HepG2 (cell line): Measurements from ENCODE around the gene IL17C. TPM values are rescaled to one million over a fixed set of nuclear protein-coding genes. Genes with fewer than 3 reads are reported as not detected.

Experiments
- CBX1 ChIP-seq: IDR thresholded peaks from one replicate; pipeline ENCODE4 v1.6.1; 2016; ENCODE audit warnings: antibody characterized with exemption, low read depth
- CENPT ChIP-seq: sonication (generic); formaldehyde crosslinking; IDR thresholded peaks from 2 replicates; pipeline ENCODE4 v1.8.0; 2022; ENCODE audit warnings: low read depth, mild to moderate bottlenecking, moderate library complexity, missing genetic modification reagents
- CREM ChIP-seq, 2 experiments: sonication (generic) in 1 of 2; formaldehyde crosslinking in 1 of 2; IDR thresholded peaks; 2 replicates each; pipeline versions ENCODE4 v1.4.0 to v1.6.1; 2016 to 2020; ENCODE audit warnings: antibody characterized with exemption in 1 of 2, mild to moderate bottlenecking in 1 of 2, missing genetic modification reagents in 1 of 2
- DR1 ChIP-seq: sonication (generic); formaldehyde crosslinking; IDR thresholded peaks from 2 replicates; pipeline ENCODE4 v1.8.0; 2021; ENCODE audit warnings: mild to moderate bottlenecking, missing genetic modification reagents, inconsistent platforms
- FOXK1 ChIP-seq: sonication (generic); formaldehyde crosslinking; IDR thresholded peaks from 2 replicates; pipeline ENCODE4 v1.4.0; 2020; ENCODE audit warnings: low read depth, missing genetic modification reagents, borderline replicate concordance
- KDM2A ChIP-seq: sonication (generic); formaldehyde crosslinking; IDR thresholded peaks from 2 replicates; pipeline ENCODE4 v1.4.0; 2020; ENCODE audit warnings: low read depth, missing genetic modification reagents, borderline replicate concordance
- MATR3 ChIP-seq: sonication (generic); formaldehyde crosslinking; IDR thresholded peaks from 2 replicates; pipeline ENCODE4 v1.4.0; 2020; ENCODE audit warnings: missing genetic modification reagents
- MXI1 ChIP-seq: IDR thresholded peaks from 3 replicates; pipeline ENCODE4 v1.6.1; 2012; ENCODE audit warnings: low read depth, low read length, inconsistent platforms, borderline replicate concordance
- NR2F2 ChIP-seq: IDR thresholded peaks from 2 replicates; pipeline ENCODE4 v1.6.1; 2012; ENCODE audit warnings: low read depth, inconsistent platforms, borderline replicate concordance
- RBAK ChIP-seq: sonication (generic); formaldehyde crosslinking; IDR thresholded peaks from 2 replicates; pipeline ENCODE4 v1.5.1; 2020; ENCODE audit warnings: mild to moderate bottlenecking, missing genetic modification reagents
- SMAD3 ChIP-seq: sonication (generic); formaldehyde crosslinking; IDR thresholded peaks from 2 replicates; pipeline ENCODE4 v1.4.0; 2020; ENCODE audit warnings: missing genetic modification reagents
- TIGD3 ChIP-seq: sonication (generic); formaldehyde crosslinking; IDR thresholded peaks from 2 replicates; pipeline ENCODE4 v1.5.1; 2020; ENCODE audit warnings: mild to moderate bottlenecking, missing genetic modification reagents, borderline replicate concordance
- UBTF ChIP-seq: sonication (generic); formaldehyde crosslinking; IDR thresholded peaks from 2 replicates; pipeline ENCODE4 v1.4.0; 2020; ENCODE audit warnings: mild to moderate bottlenecking, missing genetic modification reagents
- ZFX ChIP-seq: sonication (generic); formaldehyde crosslinking; IDR thresholded peaks from 2 replicates; pipeline ENCODE4 v1.4.0; 2020; ENCODE audit warnings: mild to moderate bottlenecking, low read depth, missing genetic modification reagents, moderate library complexity
- ZNF160 ChIP-seq: sonication (generic); formaldehyde crosslinking; IDR thresholded peaks from 2 replicates; pipeline ENCODE4 v1.8.0; 2022; ENCODE audit warnings: mild to moderate bottlenecking, inconsistent platforms, missing genetic modification reagents
- ZNF275 ChIP-seq: sonication (generic); formaldehyde crosslinking; IDR thresholded peaks from 2 replicates; pipeline ENCODE4 v1.8.0; 2022; ENCODE audit warnings: missing genetic modification reagents, mild to moderate bottlenecking, inconsistent platforms, borderline replicate concordance
- ZNF414 ChIP-seq: sonication (generic); formaldehyde crosslinking; IDR thresholded peaks from 2 replicates; pipeline ENCODE4 v1.5.0; 2020; ENCODE audit warnings: missing genetic modification reagents
- ZNF484 ChIP-seq: sonication (generic); formaldehyde crosslinking; IDR thresholded peaks from 2 replicates; pipeline ENCODE4 v1.5.1; 2020; ENCODE audit warnings: mild to moderate bottlenecking, low read depth, missing genetic modification reagents, borderline replicate concordance
- ZNF557 ChIP-seq: sonication (generic); formaldehyde crosslinking; IDR thresholded peaks from 2 replicates; pipeline ENCODE4 v1.4.0; 2020; ENCODE audit warnings: missing genetic modification reagents
- ZNF710 ChIP-seq: sonication (generic); formaldehyde crosslinking; IDR thresholded peaks from 2 replicates; pipeline ENCODE4 v1.5.0; 2020; ENCODE audit warnings: mild to moderate bottlenecking, missing genetic modification reagents, borderline replicate concordance
- ZNF773 ChIP-seq: sonication (generic); formaldehyde crosslinking; IDR thresholded peaks from 2 replicates; pipeline ENCODE4 v1.4.0; 2020; ENCODE audit warnings: missing genetic modification reagents, borderline replicate concordance
- polyA plus RNA-seq, 8 experiments: library from polyadenylated mRNA; depleted of rRNA in 3 of 8; stranded (reverse) in 7 of 8; unstranded in 1 of 8; fragments of >200 nt; fragmentation: Illumina TruSeq in 4 of 8; extraction: Trizol in 4 of 8; gene quantifications; 2 replicates each; pipeline versions ENCODE4 v1.2.1 to v1.2.3, GENCODE V29; 2011 to 2016; ENCODE audit warnings: low read depth in 4 of 8, missing spikeins in 1 of 8, mixed read lengths in 1 of 8; ENCODE audit not compliant: insufficient read depth in 1 of 8
- total RNA-seq, 5 experiments: library from RNA; depleted of rRNA; stranded (reverse); fragments of >200 nt; fragmentation: Illumina TruSeq; extraction: Trizol; gene quantifications; 2 replicates each; pipeline ENCODE4 v1.2.3, GENCODE V29; 2016; ENCODE audit warnings: low read depth in 1 of 5

The IL17C gene
- total and polyA plus RNA-seq, 2 of the 13 experiments (the other 11 are each of a cell fraction or from before 2014, with no cell fraction given) = not detected

- TF ChIP-seq ZNF710 (CRISPR knock-in tag) = no peak
- TF ChIP-seq KDM2A = peak; percentile 18; the same call in 1 of the 2 replicates
- no peak for TF ChIP-seq NR2F2
- no peak for TF ChIP-seq ZNF160 (CRISPR knock-in tag)
- 0 out of 2 replicates have a peak, but pooled peaks have one; percentile 39 for TF ChIP-seq ZNF484
- no peak for TF ChIP-seq TIGD3 (CRISPR knock-in tag)
- no peak for TF ChIP-seq ZNF557
- TF ChIP-seq CREM (IDR thresholded peaks at IDR 0.05) = no peak
- no peak for TF ChIP-seq CREM (CRISPR knock-in tag; IDR thresholded peaks at IDR 0.05)
- no peak for TF ChIP-seq SMAD3 (CRISPR knock-in tag)
- no peak for TF ChIP-seq ZNF773 (CRISPR knock-in tag)
- TF ChIP-seq MXI1 = no peak
- no peak for TF ChIP-seq MATR3 (CRISPR knock-in tag)
- TF ChIP-seq UBTF (CRISPR knock-in tag) = peak; percentile 57; the same call in 1 of the 2 replicates
- TF ChIP-seq RBAK (CRISPR knock-in tag) = no peak
- 0 out of 2 replicates have a peak, but pooled peaks have one; percentile 37 for TF ChIP-seq ZNF414 (CRISPR knock-in tag)
- TF ChIP-seq CBX1 = no peak
- TF ChIP-seq DR1 = no peak
- no peak for TF ChIP-seq CENPT (CRISPR knock-in tag)
- no peak for TF ChIP-seq FOXK1 (CRISPR knock-in tag)
- TF ChIP-seq ZFX (CRISPR knock-in tag) = peak; percentile 37; the same call in 1 of the 2 replicates
- TF ChIP-seq ZNF275 = no peak
Observed at GRCh38 chr16:88685156-88686061, 47.0 kb downstream of the IL17C start (continued).
